Astrocyte (in vitro differentiated cells and primary cell): ENCODE measurements around the gene ABCG2.

Experiments used
- CTCF ChIP-seq: IDR thresholded peaks from 2 replicates; pipeline ENCODE4 v1.5.1; 2011; ENCODE audit warnings: low read depth, mild to moderate bottlenecking, inconsistent platforms, low read length, moderate library complexity; ENCODE audit not compliant: insufficient read depth
- EZH2 ChIP-seq: IDR thresholded peaks from 2 replicates; pipeline ENCODE4 v1.6.1; 2012; ENCODE audit warnings: mild to moderate bottlenecking, low read length, inconsistent platforms; ENCODE audit not compliant: insufficient read depth

- TF ChIP-seq CTCF (no peak), EZH2 (no peak)
Observed at GRCh38 chr4:88195328-88196012, 37.0 kb upstream of the ABCG2 start.
